ENCODE measurements around the gene RAET1G. TPM values are rescaled to one million over a fixed set of nuclear protein-coding genes. Genes with fewer than 3 reads are reported as not detected.
"Not testable (repeated sequence)": the region's sequence is repeated elsewhere in the genome, so short reads cannot be mapped to it uniquely, and the experiment has no call there.

Gene RAET1G
- total RNA-seq, 1 experiment from 2014 or later = 1.2 TPM

DNA sequence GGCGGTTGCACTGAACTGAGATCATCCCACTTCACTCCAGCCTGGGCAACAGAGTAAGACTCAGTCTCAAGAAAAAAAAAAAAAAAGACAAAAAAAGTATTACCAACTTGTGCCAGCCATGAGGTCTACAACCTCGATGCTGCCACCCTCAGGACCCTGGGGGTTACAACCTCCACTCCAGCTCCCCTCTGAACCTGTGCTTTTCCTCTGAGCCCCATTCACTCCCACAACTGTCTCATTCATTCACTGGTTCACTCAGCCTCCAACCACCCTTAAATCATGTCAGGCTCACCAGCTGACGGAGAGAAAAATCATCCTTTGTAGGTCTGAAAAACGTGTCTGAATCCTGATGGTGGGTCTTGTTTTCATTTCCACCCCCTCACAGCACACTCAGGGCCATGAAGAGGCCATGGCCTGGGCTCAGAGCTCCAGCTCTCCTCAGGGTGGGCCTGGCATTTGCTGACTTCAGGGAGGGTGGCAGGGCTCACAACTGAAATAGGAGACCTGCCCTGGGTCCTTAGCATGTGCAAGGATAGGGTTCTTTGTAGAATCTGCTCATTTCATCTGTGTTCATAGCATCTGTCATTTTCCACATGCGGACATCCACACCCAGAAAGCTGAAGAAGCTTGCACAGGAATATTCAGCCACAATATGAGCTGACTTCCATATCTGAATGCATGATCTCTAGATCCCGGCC lies 39.0 kb upstream of the RAET1G start:
- H3K4me1 ChIP-seq (ENCODE audit: control insufficient read depth, insufficient read depth, low read length) = peaks cover 7% of the 10 kb centered on the region
- ChIA-PET POLR2A (no interaction called here), CTCF (interaction anchor here (0.7 to 0.9 kb wide), 3 partner anchors 47 to 905 kb away, joined by 3 to 9 read pairs (median 4); no protein-coding TSS in a partner anchor)
- in situ Hi-C loops (cut with HindIII; ENCODE audit: low pct_unique_long_range_greater_than_20kb, low sequenced_read_pairs) (no loop called here), intact Hi-C loops (cut with micrococcal nuclease; ENCODE audit: unreplicated experiment) (no loop called here)
- no peaks in the 10 kb centered on the region for H3K36me3 ChIP-seq (ENCODE audit: control insufficient read depth, insufficient read depth, low read length)
- ATAC-seq (no peak), DNase-seq (ENCODE audit: low read depth, low spot score) (no peak)
- no TSS peak for BruUV-seq (replicated peaks)
- H3K9me3 ChIP-seq (ENCODE audit: control insufficient read depth, insufficient read depth, low read depth, low read length) = no peaks in the 10 kb centered on the region
- H3K27ac ChIP-seq (ENCODE audit: low read length) = no peak overlapping the region
- H3K27me3 ChIP-seq (ENCODE audit: control insufficient read depth, insufficient read depth, low read length) = 0 out of 2 replicates have a peak, but pooled peaks cover 4% of the 10 kb centered on the region
- TF ChIP-seq, protein P1, sequence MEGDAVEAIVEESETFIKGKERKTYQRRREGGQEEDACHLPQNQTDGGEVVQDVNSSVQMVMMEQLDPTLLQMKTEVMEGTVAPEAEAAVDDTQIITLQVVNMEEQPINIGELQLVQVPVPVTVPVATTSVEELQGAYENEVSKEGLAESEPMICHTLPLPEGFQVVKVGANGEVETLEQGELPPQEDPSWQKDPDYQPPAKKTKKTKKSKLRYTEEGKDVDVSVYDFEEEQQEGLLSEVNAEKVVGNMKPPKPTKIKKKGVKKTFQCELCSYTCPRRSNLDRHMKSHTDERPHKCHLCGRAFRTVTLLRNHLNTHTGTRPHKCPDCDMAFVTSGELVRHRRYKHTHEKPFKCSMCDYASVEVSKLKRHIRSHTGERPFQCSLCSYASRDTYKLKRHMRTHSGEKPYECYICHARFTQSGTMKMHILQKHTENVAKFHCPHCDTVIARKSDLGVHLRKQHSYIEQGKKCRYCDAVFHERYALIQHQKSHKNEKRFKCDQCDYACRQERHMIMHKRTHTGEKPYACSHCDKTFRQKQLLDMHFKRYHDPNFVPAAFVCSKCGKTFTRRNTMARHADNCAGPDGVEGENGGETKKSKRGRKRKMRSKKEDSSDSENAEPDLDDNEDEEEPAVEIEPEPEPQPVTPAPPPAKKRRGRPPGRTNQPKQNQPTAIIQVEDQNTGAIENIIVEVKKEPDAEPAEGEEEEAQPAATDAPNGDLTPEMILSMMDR (IDR thresholded peaks at IDR 0.05) = peak; percentile 55; the same call in 1 of the 2 replicates
- TF ChIP-seq, protein P2, sequence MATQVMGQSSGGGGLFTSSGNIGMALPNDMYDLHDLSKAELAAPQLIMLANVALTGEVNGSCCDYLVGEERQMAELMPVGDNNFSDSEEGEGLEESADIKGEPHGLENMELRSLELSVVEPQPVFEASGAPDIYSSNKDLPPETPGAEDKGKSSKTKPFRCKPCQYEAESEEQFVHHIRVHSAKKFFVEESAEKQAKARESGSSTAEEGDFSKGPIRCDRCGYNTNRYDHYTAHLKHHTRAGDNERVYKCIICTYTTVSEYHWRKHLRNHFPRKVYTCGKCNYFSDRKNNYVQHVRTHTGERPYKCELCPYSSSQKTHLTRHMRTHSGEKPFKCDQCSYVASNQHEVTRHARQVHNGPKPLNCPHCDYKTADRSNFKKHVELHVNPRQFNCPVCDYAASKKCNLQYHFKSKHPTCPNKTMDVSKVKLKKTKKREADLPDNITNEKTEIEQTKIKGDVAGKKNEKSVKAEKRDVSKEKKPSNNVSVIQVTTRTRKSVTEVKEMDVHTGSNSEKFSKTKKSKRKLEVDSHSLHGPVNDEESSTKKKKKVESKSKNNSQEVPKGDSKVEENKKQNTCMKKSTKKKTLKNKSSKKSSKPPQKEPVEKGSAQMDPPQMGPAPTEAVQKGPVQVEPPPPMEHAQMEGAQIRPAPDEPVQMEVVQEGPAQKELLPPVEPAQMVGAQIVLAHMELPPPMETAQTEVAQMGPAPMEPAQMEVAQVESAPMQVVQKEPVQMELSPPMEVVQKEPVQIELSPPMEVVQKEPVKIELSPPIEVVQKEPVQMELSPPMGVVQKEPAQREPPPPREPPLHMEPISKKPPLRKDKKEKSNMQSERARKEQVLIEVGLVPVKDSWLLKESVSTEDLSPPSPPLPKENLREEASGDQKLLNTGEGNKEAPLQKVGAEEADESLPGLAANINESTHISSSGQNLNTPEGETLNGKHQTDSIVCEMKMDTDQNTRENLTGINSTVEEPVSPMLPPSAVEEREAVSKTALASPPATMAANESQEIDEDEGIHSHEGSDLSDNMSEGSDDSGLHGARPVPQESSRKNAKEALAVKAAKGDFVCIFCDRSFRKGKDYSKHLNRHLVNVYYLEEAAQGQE (IDR thresholded peaks at IDR 0.05; ENCODE audit: insufficient read depth in 1 of 2, low read depth in 2 of 2, low read length in 1 of 2) = no peak
- TF ChIP-seq TCF7L2 (IDR thresholded peaks at IDR 0.05; ENCODE audit: low read depth, low read length) = no peak
- TF ChIP-seq POLR2AphosphoS5 (IDR thresholded peaks at IDR 0.05; ENCODE audit: low read depth, low read length) = no peak
- TF ChIP-seq SIN3A (IDR thresholded peaks at IDR 0.05; ENCODE audit: borderline replicate concordance, insufficient read depth, low read depth, low read length) = no peak
- no peak overlapping the region for H3K4me3 ChIP-seq (ENCODE audit: low read depth in 2 of 2, low read length in 2 of 2)

DNA sequence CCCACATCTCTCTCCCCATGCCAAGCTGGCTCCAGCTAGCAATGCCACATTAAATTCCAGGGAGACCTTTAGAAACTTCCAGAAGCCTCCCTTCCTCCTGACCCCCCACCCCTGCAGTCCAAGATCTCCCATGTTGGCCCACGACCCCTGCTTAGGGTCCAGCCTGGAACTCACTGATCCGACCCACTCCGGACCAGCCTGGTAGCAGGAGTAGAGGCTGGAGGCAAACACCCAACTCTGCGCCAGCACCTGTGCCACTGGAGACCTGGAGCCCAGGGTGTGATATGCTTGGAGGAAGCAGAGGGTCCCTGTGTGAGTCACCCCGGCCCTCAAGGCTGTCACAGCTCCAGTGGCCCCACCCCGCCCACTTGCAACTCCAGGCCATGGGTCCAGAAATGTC lies 37.6 kb upstream of the RAET1G start:
- H3K4me3 ChIP-seq (ENCODE audit: low read depth in 2 of 2, low read length in 2 of 2) = no peak overlapping the region
- in situ Hi-C loops (cut with HindIII; ENCODE audit: low pct_unique_long_range_greater_than_20kb, low sequenced_read_pairs) (no loop called here), intact Hi-C loops (cut with micrococcal nuclease; ENCODE audit: unreplicated experiment) (no loop called here)
- peaks cover 5% of the 10 kb centered on the region for H3K27me3 ChIP-seq (ENCODE audit: control insufficient read depth, insufficient read depth, low read length)
- H3K27ac ChIP-seq (ENCODE audit: low read length) = no peak overlapping the region
- CTCF ChIA-PET = interaction anchor here (0.5 to 0.7 kb wide), 2 partner anchors 20 to 24 kb away, joined by 3 to 4 read pairs; no protein-coding TSS in a partner anchor
- no peak for ATAC-seq
- TF ChIP-seq, protein P1 (IDR thresholded peaks at IDR 0.05) = no peak
- TF ChIP-seq POLR2AphosphoS5 (IDR thresholded peaks at IDR 0.05; ENCODE audit: low read depth, low read length) = no peak
- H3K4me1 ChIP-seq (ENCODE audit: control insufficient read depth, insufficient read depth, low read length) = peaks cover 7% of the 10 kb centered on the region
- POLR2A ChIA-PET = no interaction called here
- DNase-seq (ENCODE audit: low read depth, low spot score) = no peak
- no peaks in the 10 kb centered on the region for H3K9me3 ChIP-seq (ENCODE audit: control insufficient read depth, insufficient read depth, low read depth, low read length)
- no peaks in the 10 kb centered on the region for H3K36me3 ChIP-seq (ENCODE audit: control insufficient read depth, insufficient read depth, low read length)
- no TSS peak for BruUV-seq (replicated peaks)

DNA sequence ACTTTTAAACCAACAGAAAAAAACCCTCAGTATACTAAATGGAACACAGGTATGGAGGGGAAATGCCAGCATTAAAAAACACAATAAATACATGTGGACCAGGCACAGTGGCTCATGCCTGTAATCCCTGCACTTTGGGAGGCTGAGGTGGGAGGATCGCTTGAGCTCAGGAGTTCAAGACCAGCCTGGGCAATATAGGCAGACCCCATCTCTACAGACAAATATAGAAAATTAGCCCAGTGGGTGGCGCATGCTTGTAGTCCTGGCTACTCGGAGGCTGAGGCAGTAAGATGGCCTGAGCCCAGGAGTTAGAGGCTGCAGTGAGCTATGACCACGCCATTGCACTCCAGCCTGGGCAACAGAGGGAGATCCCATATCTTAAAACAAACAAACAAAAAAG lies 36.9 kb upstream of the RAET1G start:
- BruUV-seq (replicated peaks); DNase-seq (ENCODE audit: low read depth, low spot score); ATAC-seq; H3K9me3 ChIP-seq (ENCODE audit: control insufficient read depth, insufficient read depth, low read depth, low read length); POLR2A ChIA-PET; H3K4me3 ChIP-seq (ENCODE audit: low read depth in 2 of 2, low read length in 2 of 2); in situ Hi-C loops (cut with HindIII; ENCODE audit: low pct_unique_long_range_greater_than_20kb, low sequenced_read_pairs); H3K4me1 ChIP-seq (ENCODE audit: control insufficient read depth, insufficient read depth, low read length); H3K36me3 ChIP-seq (ENCODE audit: control insufficient read depth, insufficient read depth, low read length); H3K27ac ChIP-seq (ENCODE audit: low read length); intact Hi-C loops (cut with micrococcal nuclease; ENCODE audit: unreplicated experiment); H3K27me3 ChIP-seq (ENCODE audit: control insufficient read depth, insufficient read depth, low read length): not testable (repeated sequence)
- CTCF ChIA-PET = interaction anchor here (0.5 to 0.7 kb wide), 2 partner anchors 19 to 24 kb away, joined by 3 to 4 read pairs; no protein-coding TSS in a partner anchor

DNA sequence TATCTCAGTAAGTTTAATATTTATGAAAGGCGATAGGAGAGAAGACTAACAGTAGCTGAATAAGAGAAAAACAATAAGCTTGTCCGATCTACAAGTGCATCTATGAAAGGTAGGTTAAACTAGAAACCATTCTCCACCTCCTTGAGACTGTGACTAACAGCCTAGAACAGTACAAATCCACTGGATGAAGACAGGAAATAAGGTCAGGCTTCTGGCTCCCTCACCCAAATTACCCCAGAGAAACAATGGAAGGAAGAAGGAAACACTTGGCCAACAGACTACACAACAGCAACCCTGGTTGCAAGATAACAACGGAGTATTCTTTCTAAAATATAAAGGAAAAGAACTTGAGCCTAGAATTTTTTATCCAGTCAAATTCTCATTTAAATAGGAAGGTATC lies 35.2 kb upstream of the RAET1G start:
- in situ Hi-C loops (cut with HindIII; ENCODE audit: low pct_unique_long_range_greater_than_20kb, low sequenced_read_pairs); POLR2A ChIA-PET: not testable (repeated sequence)

More for the DNA sequence above, 35.2 kb upstream of the RAET1G start:
- intact Hi-C loops (cut with micrococcal nuclease; ENCODE audit: unreplicated experiment); CTCF ChIA-PET; H3K27me3 ChIP-seq (ENCODE audit: control insufficient read depth, insufficient read depth, low read length); ATAC-seq; H3K9me3 ChIP-seq (ENCODE audit: control insufficient read depth, insufficient read depth, low read depth, low read length); BruUV-seq (replicated peaks); DNase-seq (ENCODE audit: low read depth, low spot score); H3K27ac ChIP-seq (ENCODE audit: low read length); H3K36me3 ChIP-seq (ENCODE audit: control insufficient read depth, insufficient read depth, low read length); H3K4me3 ChIP-seq (ENCODE audit: low read depth in 2 of 2, low read length in 2 of 2); H3K4me1 ChIP-seq (ENCODE audit: control insufficient read depth, insufficient read depth, low read length): not testable (repeated sequence)

Measured in Panc1 (cell line).